Measurements from ENCODE around the gene TTL. TPM values are rescaled to one million over a fixed set of nuclear protein-coding genes. Genes with fewer than 3 reads are reported as not detected.
A peak's percentile ranks its signal among the peaks of the same experiment; 100 is the strongest.

Gene TTL
- total and polyA plus RNA-seq, 2 of the 13 experiments (the other 11 are each of a cell fraction or from before 2014, with no cell fraction given): 19.0 to 59.8 TPM

DNA sequence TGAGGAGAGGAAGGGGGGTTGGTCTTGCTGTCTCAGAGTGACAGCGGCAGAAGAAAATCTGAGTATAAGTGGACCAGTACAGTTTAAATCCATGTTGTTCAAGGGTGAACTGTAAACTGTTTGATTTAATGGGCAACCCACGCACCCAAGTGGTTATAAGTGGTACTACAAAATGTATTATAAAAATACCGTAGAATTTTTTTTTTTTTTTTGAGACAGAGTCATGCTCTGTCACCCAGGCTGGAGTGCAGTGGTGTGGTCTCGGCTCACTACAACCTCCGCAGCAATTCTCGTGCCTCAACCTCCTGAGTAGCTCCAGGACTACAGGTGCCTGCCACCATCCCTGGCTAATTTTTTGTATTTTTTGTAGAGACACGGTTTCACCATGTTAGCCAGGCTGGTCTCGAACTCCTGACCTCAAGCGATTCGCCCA, 100.4 kb downstream of the TTL start (continued):
- TF ChIP-seq, protein P1, sequence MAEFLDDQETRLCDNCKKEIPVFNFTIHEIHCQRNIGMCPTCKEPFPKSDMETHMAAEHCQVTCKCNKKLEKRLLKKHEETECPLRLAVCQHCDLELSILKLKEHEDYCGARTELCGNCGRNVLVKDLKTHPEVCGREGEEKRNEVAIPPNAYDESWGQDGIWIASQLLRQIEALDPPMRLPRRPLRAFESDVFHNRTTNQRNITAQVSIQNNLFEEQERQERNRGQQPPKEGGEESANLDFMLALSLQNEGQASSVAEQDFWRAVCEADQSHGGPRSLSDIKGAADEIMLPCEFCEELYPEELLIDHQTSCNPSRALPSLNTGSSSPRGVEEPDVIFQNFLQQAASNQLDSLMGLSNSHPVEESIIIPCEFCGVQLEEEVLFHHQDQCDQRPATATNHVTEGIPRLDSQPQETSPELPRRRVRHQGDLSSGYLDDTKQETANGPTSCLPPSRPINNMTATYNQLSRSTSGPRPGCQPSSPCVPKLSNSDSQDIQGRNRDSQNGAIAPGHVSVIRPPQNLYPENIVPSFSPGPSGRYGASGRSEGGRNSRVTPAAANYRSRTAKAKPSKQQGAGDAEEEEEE (CRISPR knock-in tag; IDR thresholded peaks at IDR 0.05; ENCODE audit: borderline replicate concordance): no peak
- TF ChIP-seq ZNF672 (CRISPR knock-in tag; IDR thresholded peaks at IDR 0.05) (no peak), SAP130 (CRISPR knock-in tag; IDR thresholded peaks at IDR 0.05; ENCODE audit: low read depth) (peak; percentile 10; the same call in 1 of the 2 replicates), ZNF7 (CRISPR knock-in tag; IDR thresholded peaks at IDR 0.05) (no peak), MIXL1 (CRISPR knock-in tag; IDR thresholded peaks at IDR 0.05) (no peak), KDM2A (CRISPR knock-in tag; IDR thresholded peaks at IDR 0.05; ENCODE audit: borderline replicate concordance, low read depth) (0 out of 2 replicates have a peak, but pooled peaks have one; percentile 23), SIN3A (IDR thresholded peaks at IDR 0.05; ENCODE audit: borderline replicate concordance, low read depth, low read length) (no peak), ZNF839 (CRISPR knock-in tag; IDR thresholded peaks at IDR 0.05; ENCODE audit: borderline replicate concordance) (no peak), NONO (IDR thresholded peaks at IDR 0.05) (no peak), NONO (CRISPR knock-in tag; conservative IDR thresholded peaks at IDR 0.05) (no peak), MAF1 (CRISPR knock-in tag; IDR thresholded peaks at IDR 0.05; ENCODE audit: borderline replicate concordance) (no peak), SMAD3 (CRISPR knock-in tag; IDR thresholded peaks at IDR 0.05) (0 out of 2 replicates have a peak, but pooled peaks have one; percentile 8), ZNF746 (CRISPR knock-in tag; IDR thresholded peaks at IDR 0.05) (no peak), ZNF101 (CRISPR knock-in tag; IDR thresholded peaks at IDR 0.05; ENCODE audit: borderline replicate concordance, low read depth) (no peak), KLF12 (CRISPR knock-in tag; IDR thresholded peaks at IDR 0.05; ENCODE audit: borderline replicate concordance) (no peak)
- TF ChIP-seq, protein P2, sequence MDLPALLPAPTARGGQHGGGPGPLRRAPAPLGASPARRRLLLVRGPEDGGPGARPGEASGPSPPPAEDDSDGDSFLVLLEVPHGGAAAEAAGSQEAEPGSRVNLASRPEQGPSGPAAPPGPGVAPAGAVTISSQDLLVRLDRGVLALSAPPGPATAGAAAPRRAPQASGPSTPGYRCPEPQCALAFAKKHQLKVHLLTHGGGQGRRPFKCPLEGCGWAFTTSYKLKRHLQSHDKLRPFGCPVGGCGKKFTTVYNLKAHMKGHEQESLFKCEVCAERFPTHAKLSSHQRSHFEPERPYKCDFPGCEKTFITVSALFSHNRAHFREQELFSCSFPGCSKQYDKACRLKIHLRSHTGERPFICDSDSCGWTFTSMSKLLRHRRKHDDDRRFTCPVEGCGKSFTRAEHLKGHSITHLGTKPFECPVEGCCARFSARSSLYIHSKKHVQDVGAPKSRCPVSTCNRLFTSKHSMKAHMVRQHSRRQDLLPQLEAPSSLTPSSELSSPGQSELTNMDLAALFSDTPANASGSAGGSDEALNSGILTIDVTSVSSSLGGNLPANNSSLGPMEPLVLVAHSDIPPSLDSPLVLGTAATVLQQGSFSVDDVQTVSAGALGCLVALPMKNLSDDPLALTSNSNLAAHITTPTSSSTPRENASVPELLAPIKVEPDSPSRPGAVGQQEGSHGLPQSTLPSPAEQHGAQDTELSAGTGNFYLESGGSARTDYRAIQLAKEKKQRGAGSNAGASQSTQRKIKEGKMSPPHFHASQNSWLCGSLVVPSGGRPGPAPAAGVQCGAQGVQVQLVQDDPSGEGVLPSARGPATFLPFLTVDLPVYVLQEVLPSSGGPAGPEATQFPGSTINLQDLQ (CRISPR knock-in tag; IDR thresholded peaks at IDR 0.05): no peak
- TF ChIP-seq, protein P3, sequence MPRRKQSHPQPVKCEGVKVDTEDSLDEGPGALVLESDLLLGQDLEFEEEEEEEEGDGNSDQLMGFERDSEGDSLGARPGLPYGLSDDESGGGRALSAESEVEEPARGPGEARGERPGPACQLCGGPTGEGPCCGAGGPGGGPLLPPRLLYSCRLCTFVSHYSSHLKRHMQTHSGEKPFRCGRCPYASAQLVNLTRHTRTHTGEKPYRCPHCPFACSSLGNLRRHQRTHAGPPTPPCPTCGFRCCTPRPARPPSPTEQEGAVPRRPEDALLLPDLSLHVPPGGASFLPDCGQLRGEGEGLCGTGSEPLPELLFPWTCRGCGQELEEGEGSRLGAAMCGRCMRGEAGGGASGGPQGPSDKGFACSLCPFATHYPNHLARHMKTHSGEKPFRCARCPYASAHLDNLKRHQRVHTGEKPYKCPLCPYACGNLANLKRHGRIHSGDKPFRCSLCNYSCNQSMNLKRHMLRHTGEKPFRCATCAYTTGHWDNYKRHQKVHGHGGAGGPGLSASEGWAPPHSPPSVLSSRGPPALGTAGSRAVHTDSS (CRISPR knock-in tag; conservative IDR thresholded peaks at IDR 0.05): no peak
- TF ChIP-seq, protein P4, sequence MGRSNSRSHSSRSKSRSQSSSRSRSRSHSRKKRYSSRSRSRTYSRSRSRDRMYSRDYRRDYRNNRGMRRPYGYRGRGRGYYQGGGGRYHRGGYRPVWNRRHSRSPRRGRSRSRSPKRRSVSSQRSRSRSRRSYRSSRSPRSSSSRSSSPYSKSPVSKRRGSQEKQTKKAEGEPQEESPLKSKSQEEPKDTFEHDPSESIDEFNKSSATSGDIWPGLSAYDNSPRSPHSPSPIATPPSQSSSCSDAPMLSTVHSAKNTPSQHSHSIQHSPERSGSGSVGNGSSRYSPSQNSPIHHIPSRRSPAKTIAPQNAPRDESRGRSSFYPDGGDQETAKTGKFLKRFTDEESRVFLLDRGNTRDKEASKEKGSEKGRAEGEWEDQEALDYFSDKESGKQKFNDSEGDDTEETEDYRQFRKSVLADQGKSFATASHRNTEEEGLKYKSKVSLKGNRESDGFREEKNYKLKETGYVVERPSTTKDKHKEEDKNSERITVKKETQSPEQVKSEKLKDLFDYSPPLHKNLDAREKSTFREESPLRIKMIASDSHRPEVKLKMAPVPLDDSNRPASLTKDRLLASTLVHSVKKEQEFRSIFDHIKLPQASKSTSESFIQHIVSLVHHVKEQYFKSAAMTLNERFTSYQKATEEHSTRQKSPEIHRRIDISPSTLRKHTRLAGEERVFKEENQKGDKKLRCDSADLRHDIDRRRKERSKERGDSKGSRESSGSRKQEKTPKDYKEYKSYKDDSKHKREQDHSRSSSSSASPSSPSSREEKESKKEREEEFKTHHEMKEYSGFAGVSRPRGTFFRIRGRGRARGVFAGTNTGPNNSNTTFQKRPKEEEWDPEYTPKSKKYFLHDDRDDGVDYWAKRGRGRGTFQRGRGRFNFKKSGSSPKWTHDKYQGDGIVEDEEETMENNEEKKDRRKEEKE (IDR thresholded peaks at IDR 0.05): no peak
- TF ChIP-seq, protein P5, sequence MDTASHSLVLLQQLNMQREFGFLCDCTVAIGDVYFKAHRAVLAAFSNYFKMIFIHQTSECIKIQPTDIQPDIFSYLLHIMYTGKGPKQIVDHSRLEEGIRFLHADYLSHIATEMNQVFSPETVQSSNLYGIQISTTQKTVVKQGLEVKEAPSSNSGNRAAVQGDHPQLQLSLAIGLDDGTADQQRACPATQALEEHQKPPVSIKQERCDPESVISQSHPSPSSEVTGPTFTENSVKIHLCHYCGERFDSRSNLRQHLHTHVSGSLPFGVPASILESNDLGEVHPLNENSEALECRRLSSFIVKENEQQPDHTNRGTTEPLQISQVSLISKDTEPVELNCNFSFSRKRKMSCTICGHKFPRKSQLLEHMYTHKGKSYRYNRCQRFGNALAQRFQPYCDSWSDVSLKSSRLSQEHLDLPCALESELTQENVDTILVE (CRISPR knock-in tag; IDR thresholded peaks at IDR 0.05): no peak
- TF ChIP-seq, protein P6, sequence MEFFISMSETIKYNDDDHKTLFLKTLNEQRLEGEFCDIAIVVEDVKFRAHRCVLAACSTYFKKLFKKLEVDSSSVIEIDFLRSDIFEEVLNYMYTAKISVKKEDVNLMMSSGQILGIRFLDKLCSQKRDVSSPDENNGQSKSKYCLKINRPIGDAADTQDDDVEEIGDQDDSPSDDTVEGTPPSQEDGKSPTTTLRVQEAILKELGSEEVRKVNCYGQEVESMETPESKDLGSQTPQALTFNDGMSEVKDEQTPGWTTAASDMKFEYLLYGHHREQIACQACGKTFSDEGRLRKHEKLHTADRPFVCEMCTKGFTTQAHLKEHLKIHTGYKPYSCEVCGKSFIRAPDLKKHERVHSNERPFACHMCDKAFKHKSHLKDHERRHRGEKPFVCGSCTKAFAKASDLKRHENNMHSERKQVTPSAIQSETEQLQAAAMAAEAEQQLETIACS (CRISPR knock-in tag; IDR thresholded peaks at IDR 0.05): no peak
